H9 (cell line): ENCODE data around the gene PLEKHG3. TPM values are rescaled to one million over a fixed set of nuclear protein-coding genes. Genes with fewer than 3 reads are reported as not detected.

Experiments
- DNase-seq: peaks from one replicate; pipeline ENCODE4 v3.0.0-alpha.2; 2017
- H2AFZ ChIP-seq: one replicate; pipeline ENCODE4 v1.6.1; 2013; ENCODE audit warnings: mild to moderate bottlenecking, low read length, control low read depth, moderate library complexity
- H2AK5ac ChIP-seq: 2 replicates; pipeline ENCODE4 v1.6.1; 2013; ENCODE audit warnings: low read length, control low read depth, mixed read lengths; ENCODE audit not compliant: insufficient read length
- H2BK120ac ChIP-seq: one replicate; pipeline ENCODE4 v1.6.1; 2013; ENCODE audit warnings: low read depth, mild to moderate bottlenecking, low read length, control low read depth, inconsistent platforms; ENCODE audit not compliant: poor library complexity, severe bottlenecking
- H2BK12ac ChIP-seq: 2 replicates; pipeline ENCODE4 v1.6.1; 2013; ENCODE audit warnings: low read length, control low read depth, mixed read lengths, low read depth; ENCODE audit not compliant: insufficient read length
- H2BK15ac ChIP-seq: 2 replicates; pipeline ENCODE4 v1.6.1; 2013; ENCODE audit warnings: low read depth, low read length, control low read depth
- H2BK20ac ChIP-seq: one replicate; pipeline ENCODE4 v1.6.1; 2013; ENCODE audit warnings: low read depth, mild to moderate bottlenecking, low read length, control low read depth, inconsistent platforms; ENCODE audit not compliant: poor library complexity, severe bottlenecking
- H2BK5ac ChIP-seq: 2 replicates; pipeline ENCODE4 v1.6.1; 2013; ENCODE audit warnings: low read length, control low read depth, mixed read lengths; ENCODE audit not compliant: insufficient read length
- H3K14ac ChIP-seq: 2 replicates; pipeline ENCODE4 v1.6.1; 2013; ENCODE audit warnings: low read length, control low read depth; ENCODE audit not compliant: insufficient read depth
- H3K18ac ChIP-seq: 2 replicates; pipeline ENCODE4 v1.6.1; 2013; ENCODE audit warnings: low read depth, mild to moderate bottlenecking, mixed read lengths, low read length, control low read depth; ENCODE audit not compliant: insufficient read length
- H3K23ac ChIP-seq: 2 replicates; pipeline ENCODE4 v1.6.1; 2013; ENCODE audit warnings: low read length, control low read depth, mixed read lengths, low read depth; ENCODE audit not compliant: insufficient read length
- H3K23me2 ChIP-seq: 2 replicates; pipeline ENCODE4 v1.6.1; 2013; ENCODE audit warnings: low read depth, mild to moderate bottlenecking, mixed read lengths, low read length, control low read depth; ENCODE audit not compliant: insufficient read length, poor library complexity, severe bottlenecking
- H3K27ac ChIP-seq: 2 replicates; pipeline ENCODE4 v1.5.1; 2013; ENCODE audit warnings: low read length, control low read depth, mixed read lengths, low read depth; ENCODE audit not compliant: insufficient read length
- H3K27me3 ChIP-seq: 2 replicates; pipeline ENCODE4 v1.6.1; 2013; ENCODE audit warnings: low read length, control low read depth, inconsistent platforms; ENCODE audit not compliant: insufficient read depth
- H3K4ac ChIP-seq: 2 replicates; pipeline ENCODE4 v1.6.1; 2013; ENCODE audit warnings: low read depth, mild to moderate bottlenecking, control low read depth, inconsistent platforms, low read length, moderate library complexity
- H3K4me1 ChIP-seq: 2 replicates; pipeline ENCODE4 v1.6.1; 2013; ENCODE audit warnings: low read length, control low read depth, inconsistent platforms; ENCODE audit not compliant: insufficient read depth
- H3K4me2 ChIP-seq: 2 replicates; pipeline ENCODE4 v1.6.1; 2013; ENCODE audit warnings: low read length, control low read depth, mixed read lengths; ENCODE audit not compliant: insufficient read length, insufficient read depth
- H3K56ac ChIP-seq: 2 replicates; pipeline ENCODE4 v1.6.1; 2013; ENCODE audit warnings: low read depth, mild to moderate bottlenecking, mixed read lengths, low read length, control low read depth; ENCODE audit not compliant: insufficient read length
- H3K79me1 ChIP-seq: 2 replicates; pipeline ENCODE4 v1.6.1; 2013; ENCODE audit warnings: low read depth, mild to moderate bottlenecking, moderate library complexity, low read length, control low read depth, inconsistent platforms; ENCODE audit not compliant: insufficient read depth, poor library complexity, severe bottlenecking
- H3K79me2 ChIP-seq: 2 replicates; pipeline ENCODE4 v1.6.1; 2013; ENCODE audit warnings: low read length, control low read depth, inconsistent platforms; ENCODE audit not compliant: insufficient read depth
- H3K9ac ChIP-seq: 2 replicates; pipeline ENCODE4 v1.6.1; 2013; ENCODE audit warnings: low read length, control low read depth, mixed read lengths; ENCODE audit not compliant: insufficient read length; ENCODE audit errors: extremely low read depth
- H3K9me3 ChIP-seq: one replicate; pipeline ENCODE4 v1.6.1; 2013; ENCODE audit warnings: low read depth, low read length, inconsistent platforms; ENCODE audit not compliant: control insufficient read depth
- H3T11ph ChIP-seq: one replicate; pipeline ENCODE4 v1.6.1; 2013; ENCODE audit warnings: mild to moderate bottlenecking, low read length, control low read depth, inconsistent platforms
- H4K20me1 ChIP-seq: one replicate; pipeline ENCODE4 v1.6.1; 2013; ENCODE audit not compliant: control insufficient read depth, insufficient read length, insufficient read depth
- H4K5ac ChIP-seq: 2 replicates; pipeline ENCODE4 v1.6.1; 2013; ENCODE audit warnings: low read depth, mild to moderate bottlenecking, mixed read lengths, low read length, control low read depth; ENCODE audit not compliant: insufficient read length
- H4K8ac ChIP-seq: replicated peaks from 2 replicates; pipeline ENCODE4 v1.6.1; 2013; ENCODE audit warnings: low read length, control low read depth, mixed read lengths, low read depth; ENCODE audit not compliant: insufficient read length
- H4K91ac ChIP-seq: 2 replicates; pipeline ENCODE4 v1.6.1; 2013; ENCODE audit warnings: low read depth, mild to moderate bottlenecking, moderate library complexity, mixed read lengths, low read length, control low read depth; ENCODE audit not compliant: insufficient read length
- H3K27ac Mint-ChIP-seq, 3 experiments: 2 replicates in 2 of 3; 3 replicates in 1 of 3; pipeline ENCODE4 v1.8.0; 2020 to 2021; ENCODE audit warnings: mixed read lengths in 3 of 3, mild to moderate bottlenecking in 1 of 3, moderate library complexity in 1 of 3
- H3K27me3 Mint-ChIP-seq: 2 replicates; pipeline ENCODE4 v1.8.0; 2021; ENCODE audit warnings: low read depth, mild to moderate bottlenecking, moderate library complexity, mixed read lengths
- H3K36me3 Mint-ChIP-seq, 3 experiments: 2 replicates in 2 of 3; 3 replicates in 1 of 3; pipeline ENCODE4 v1.8.0; 2020 to 2021; ENCODE audit warnings: low read depth in 3 of 3, mixed read lengths in 3 of 3; ENCODE audit not compliant: insufficient read depth in 1 of 3
- H3K4me1 Mint-ChIP-seq, 2 experiments: 2 replicates each; pipeline ENCODE4 v1.8.0; 2020; ENCODE audit warnings: mixed read lengths in 2 of 2
- H3K4me3 Mint-ChIP-seq, 2 experiments: 2 replicates in 1 of 2; 3 replicates in 1 of 2; pipeline ENCODE4 v1.8.0; 2020 to 2021; ENCODE audit warnings: mild to moderate bottlenecking in 2 of 2, mixed read lengths in 2 of 2, moderate library complexity in 1 of 2
- H3K9me3 Mint-ChIP-seq, 2 experiments: 2 replicates in 1 of 2; 3 replicates in 1 of 2; pipeline ENCODE4 v1.8.0; 2020; ENCODE audit warnings: mild to moderate bottlenecking in 2 of 2, mixed read lengths in 2 of 2, moderate library complexity in 1 of 2
- CTCF ChIP-seq: fragments of 200-600 bp; sonication (generic); conservative IDR thresholded peaks from 3 replicates; pipeline ENCODE4 v1.8.0; 2021; ENCODE audit warnings: antibody characterized with exemption, mild to moderate bottlenecking
- WGBS: extraction: QIAGEN DNeasy Blood & Tissue Kit; methylation state at CpG from one replicate; pipeline ENCODE4 v1.1.7; 2013; ENCODE audit warnings: missing lambda C conversion rate, low lambda C conversion rate, mixed read lengths; ENCODE audit not compliant: insufficient read length; ENCODE audit errors: extremely low coverage; 5-methylcytosine and 5-hydroxymethylcytosine counted together
- total RNA-seq: library from RNA; stranded (reverse); gene quantifications from 2 replicates; pipeline ENCODE4 v1.2.1, GENCODE V29; 2021

PLEKHG3 gene
- total RNA-seq, 1 experiment from 2014 or later = 48.5 TPM

GRCh38 chr14:64685371-64686281 is 18.6 kb upstream of the PLEKHG3 start:
- H2AFZ ChIP-seq = no peak overlapping the region

More at GRCh38 chr14:64685371-64686281, 18.6 kb upstream of the PLEKHG3 start:
- Histone ChIP-seq H3K14ac (peak overlapping the region; percentile 20), H3K9ac (no peak overlapping the region), H3K27me3 (peaks cover 4% of the 10 kb centered on the region; the same call in 1 of the 2 replicates), H2BK12ac (no peak overlapping the region), H3K79me1 (no peaks in the 10 kb centered on the region), H2AK5ac (no peak overlapping the region), H3K4me2 (no peak overlapping the region), H4K20me1 (no peaks in the 10 kb centered on the region), H2BK120ac (no peak overlapping the region), H3K56ac (no peak overlapping the region), H3K9me3 (no peaks in the 10 kb centered on the region), H4K8ac (no peak overlapping the region), H3K4me1 (no peaks in the 10 kb centered on the region), H2BK5ac (no peak overlapping the region), H3K4ac (no peak overlapping the region), H3K79me2 (no peaks in the 10 kb centered on the region), H3T11ph (no peak overlapping the region), H3K23ac (no peak overlapping the region), H3K18ac (no peak overlapping the region), H2BK20ac (no peak overlapping the region), H3K23me2 (no peaks in the 10 kb centered on the region), H4K5ac (no peak overlapping the region), H4K91ac (no peak overlapping the region), H2BK15ac (no peak overlapping the region), H3K27ac (no peak overlapping the region)
- Mint-ChIP-seq H3K4me1 (peaks cover 15 to 28% of the 10 kb centered on the region in 2 experiments), H3K4me3 (no peak overlapping the region), H3K9me3 (no peaks in the 10 kb centered on the region; a peak in 1 of 5 replicates), H3K27ac (peak overlapping the region; percentile 50 to 64 (median 53); a peak in 4 of 7 replicates), H3K36me3 (no peaks in the 10 kb centered on the region), H3K27me3 (peaks cover 42% of the 10 kb centered on the region)
- TF ChIP-seq CTCF = no peak
- DNase-seq = no peak
- WGBS = no CpG with 5 or more reads among the region's 10 CpGs
